ENCODE measurements around the gene KCNJ5.

- TF ChIP-seq, protein P1, sequence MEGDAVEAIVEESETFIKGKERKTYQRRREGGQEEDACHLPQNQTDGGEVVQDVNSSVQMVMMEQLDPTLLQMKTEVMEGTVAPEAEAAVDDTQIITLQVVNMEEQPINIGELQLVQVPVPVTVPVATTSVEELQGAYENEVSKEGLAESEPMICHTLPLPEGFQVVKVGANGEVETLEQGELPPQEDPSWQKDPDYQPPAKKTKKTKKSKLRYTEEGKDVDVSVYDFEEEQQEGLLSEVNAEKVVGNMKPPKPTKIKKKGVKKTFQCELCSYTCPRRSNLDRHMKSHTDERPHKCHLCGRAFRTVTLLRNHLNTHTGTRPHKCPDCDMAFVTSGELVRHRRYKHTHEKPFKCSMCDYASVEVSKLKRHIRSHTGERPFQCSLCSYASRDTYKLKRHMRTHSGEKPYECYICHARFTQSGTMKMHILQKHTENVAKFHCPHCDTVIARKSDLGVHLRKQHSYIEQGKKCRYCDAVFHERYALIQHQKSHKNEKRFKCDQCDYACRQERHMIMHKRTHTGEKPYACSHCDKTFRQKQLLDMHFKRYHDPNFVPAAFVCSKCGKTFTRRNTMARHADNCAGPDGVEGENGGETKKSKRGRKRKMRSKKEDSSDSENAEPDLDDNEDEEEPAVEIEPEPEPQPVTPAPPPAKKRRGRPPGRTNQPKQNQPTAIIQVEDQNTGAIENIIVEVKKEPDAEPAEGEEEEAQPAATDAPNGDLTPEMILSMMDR (conservative IDR thresholded peaks at IDR 0.05; ENCODE audit: low read depth, low read length) = no peak
- TF ChIP-seq MAZ (IDR thresholded peaks at IDR 0.05; ENCODE audit: borderline replicate concordance, low read depth, low read length) (no peak), USF2 (IDR thresholded peaks at IDR 0.05; ENCODE audit: low read depth, low read length) (no peak), POLR2A (IDR thresholded peaks at IDR 0.05; ENCODE audit: low read depth, low read length) (no peak), RFX5 (IDR thresholded peaks at IDR 0.05; ENCODE audit: low read depth, low read length) (no peak), CEBPB (IDR thresholded peaks at IDR 0.05; ENCODE audit: low read depth, low read length) (no peak), RCOR1 (IDR thresholded peaks at IDR 0.05; ENCODE audit: insufficient replicate concordance, low read length) (no peak), RAD21 (IDR thresholded peaks at IDR 0.05; ENCODE audit: low read length) (no peak)
These were observed 6.7 kb downstream of the KCNJ5 start for GRCh38 chr11:128897826-128898225.
